MM.1S (cell line): ENCODE results near the gene CCDC182.

Experiments used
- DNase-seq: peaks from one replicate; pipeline ENCODE4 v3.0.0-alpha.2; 2015
- H2AFZ ChIP-seq: fragments of 300-600 bp; sonication (generic); 2 replicates; pipeline ENCODE4 v1.6.0; 2016; ENCODE audit warnings: antibody characterized with exemption, low read length
- H3F3A ChIP-seq: fragments of 300-600 bp; sonication (generic); 2 replicates; pipeline ENCODE4 v1.6.1; 2016; ENCODE audit warnings: mild to moderate bottlenecking, antibody characterized with exemption, low read length, moderate library complexity, mixed read lengths; ENCODE audit not compliant: insufficient read depth
- H3K27ac ChIP-seq: fragments of 300-600 bp; sonication (generic); 2 replicates; pipeline ENCODE4 v1.5.1; 2016; ENCODE audit warnings: mild to moderate bottlenecking, low read length
- H3K27me3 ChIP-seq: fragments of 300-600 bp; sonication (generic); replicated peaks from 2 replicates; pipeline ENCODE4 v1.6.0; 2016; ENCODE audit warnings: low read length; ENCODE audit not compliant: insufficient read depth
- H3K36me3 ChIP-seq: fragments of 300-600 bp; sonication (generic); replicated peaks from 2 replicates; pipeline ENCODE4 v1.6.1; 2016; ENCODE audit warnings: mild to moderate bottlenecking, low read length, mixed read lengths; ENCODE audit not compliant: insufficient read depth
- H3K4me1 ChIP-seq: fragments of 300-600 bp; sonication (generic); 2 replicates; pipeline ENCODE4 v1.6.1; 2016; ENCODE audit warnings: low read length, mixed read lengths
- H3K4me2 ChIP-seq: fragments of 300-600 bp; sonication (generic); 2 replicates; pipeline ENCODE4 v1.6.0; 2016; ENCODE audit warnings: low read depth, low read length
- H3K4me3 ChIP-seq: fragments of 300-600 bp; sonication (generic); 2 replicates; pipeline ENCODE4 v1.5.1; 2016; ENCODE audit warnings: low read length, mixed read lengths
- H3K79me2 ChIP-seq: fragments of 300-600 bp; sonication (generic); 2 replicates; pipeline ENCODE4 v1.6.1; 2016; ENCODE audit warnings: mixed run types, low read length, mixed read lengths
- H3K9ac ChIP-seq: fragments of 300-600 bp; sonication (generic); 2 replicates; pipeline ENCODE4 v1.6.1; 2016; ENCODE audit warnings: low read length, mixed read lengths
- H3K9me2 ChIP-seq: fragments of 300-600 bp; sonication (generic); replicated peaks from 2 replicates; pipeline ENCODE4 v1.6.1; 2016; ENCODE audit warnings: mild to moderate bottlenecking, low read length, mixed read lengths; ENCODE audit not compliant: insufficient read depth
- H3K9me3 ChIP-seq: fragments of 300-600 bp; sonication (generic); replicated peaks from 2 replicates; pipeline ENCODE4 v1.6.1; 2016; ENCODE audit warnings: mild to moderate bottlenecking, low read length, mixed read lengths; ENCODE audit not compliant: insufficient read depth
- H4K20me1 ChIP-seq: fragments of 300-600 bp; sonication (generic); 2 replicates; pipeline ENCODE4 v1.6.1; 2016; ENCODE audit warnings: mild to moderate bottlenecking, low read length, moderate library complexity, mixed read lengths; ENCODE audit not compliant: insufficient read depth
- CTCF ChIP-seq: fragments of 300-600 bp; sonication (generic); IDR thresholded peaks from 2 replicates; pipeline ENCODE4 v1.5.1; 2016; ENCODE audit warnings: antibody characterized with exemption, low read length, mixed read lengths
- EZH2 ChIP-seq: fragments of 300-600 bp; sonication (generic); optimal IDR thresholded peaks from 2 replicates; pipeline ENCODE3; 2017; ENCODE audit warnings: low read depth, mild to moderate bottlenecking, antibody characterized with exemption, low read length, mixed read lengths
- EZH2phosphoT487 ChIP-seq: fragments of 300-600 bp; sonication (generic); IDR thresholded peaks from 2 replicates; pipeline ENCODE4 v1.6.1; 2018; ENCODE audit warnings: antibody characterized with exemption, low read length

The CCDC182 gene

GRCh38 chr17:57766318-57766943 lies 21.3 kb upstream of the CCDC182 start:
- Histone ChIP-seq H3K36me3 (no peaks in the 10 kb centered on the region), H3F3A (no peaks in the 10 kb centered on the region), H3K4me1 (no peaks in the 10 kb centered on the region), H2AFZ (no peak overlapping the region), H3K27ac (no peak overlapping the region), H4K20me1 (no peaks in the 10 kb centered on the region), H3K79me2 (no peaks in the 10 kb centered on the region), H3K9me3 (no peaks in the 10 kb centered on the region), H3K4me2 (no peak overlapping the region), H3K9me2 (no peaks in the 10 kb centered on the region), H3K9ac (no peak overlapping the region), H3K4me3 (no peak overlapping the region), H3K27me3 (no peaks in the 10 kb centered on the region)
- no peak for TF ChIP-seq EZH2phosphoT487
- no peak for TF ChIP-seq EZH2
- TF ChIP-seq CTCF, result no peak
- no peak for DNase-seq

GRCh38 chr17:57762452-57763395 lies 17.6 kb upstream of the CCDC182 start:
- TF ChIP-seq CTCF, result no peak
- H3K4me3 ChIP-seq, result no peak overlapping the region
- H3K9me2 ChIP-seq, result no peaks in the 10 kb centered on the region
- no peak for DNase-seq
- H2AFZ ChIP-seq, result no peak overlapping the region
- no peaks in the 10 kb centered on the region for H3K36me3 ChIP-seq
- no peak overlapping the region for H3K4me2 ChIP-seq
- no peak overlapping the region for H3K27ac ChIP-seq
- no peaks in the 10 kb centered on the region for H3K79me2 ChIP-seq
- no peak overlapping the region for H3K9ac ChIP-seq
- no peaks in the 10 kb centered on the region for H4K20me1 ChIP-seq
- H3K4me1 ChIP-seq, result peaks cover 9% of the 10 kb centered on the region; the same call in 1 of the 2 replicates
- H3K9me3 ChIP-seq, result no peaks in the 10 kb centered on the region
- no peaks in the 10 kb centered on the region for H3F3A ChIP-seq
- no peaks in the 10 kb centered on the region for H3K27me3 ChIP-seq

GRCh38 chr17:57761887-57762286 lies 16.8 kb upstream of the CCDC182 start:
- Histone ChIP-seq H4K20me1 (no peaks in the 10 kb centered on the region), H3K36me3 (no peaks in the 10 kb centered on the region), H3K9me3 (no peaks in the 10 kb centered on the region), H3K9me2 (no peaks in the 10 kb centered on the region), H3K4me1 (peaks cover 9% of the 10 kb centered on the region; the same call in 1 of the 2 replicates), H3K79me2 (no peaks in the 10 kb centered on the region), H3F3A (no peaks in the 10 kb centered on the region), H3K27ac (no peak overlapping the region), H3K4me3 (no peak overlapping the region), H2AFZ (no peak overlapping the region), H3K4me2 (no peak overlapping the region), H3K27me3 (no peaks in the 10 kb centered on the region), H3K9ac (no peak overlapping the region)
- DNase-seq, result no peak
- no peak for TF ChIP-seq EZH2phosphoT487
- no peak for TF ChIP-seq CTCF
- no peak for TF ChIP-seq EZH2
